Ovary (tissue), 3 donors: ENCODE measurements around the gene PPAT.

ENCODE experiments used
- CTCF ChIP-seq, 3 donors: fragments of 450-650 bp in 2 of 3; fragments of 200-600 bp in 1 of 3; IDR thresholded peaks; one replicate each; pipeline versions ENCODE4 v1.5.1 to v1.8.0; 2016 to 2022; ENCODE audit warnings: antibody characterized with exemption in 3 of 3, mild to moderate bottlenecking in 1 of 3
- EP300 ChIP-seq: sonication (generic); formaldehyde crosslinking; IDR thresholded peaks from one replicate; pipeline ENCODE4 v1.6.1; 2017; ENCODE audit warnings: antibody characterized with exemption
- donor health status: DM: no; HTN: no; CAD: no.

- TF ChIP-seq CTCF (IDR thresholded peaks at IDR 0.05) (no peak), EP300 (no peak)
These were observed 31.5 kb upstream of the PPAT start for GRCh38 chr4:56466910-56467283.
